SU-DHL-6 (cell line): Measurements from ENCODE around the gene LRRC4C.

Experiments used
- CTCF ChIP-seq: fragments of 200-600 bp; sonication (generic); IDR thresholded peaks from one replicate; pipeline ENCODE4 v1.5.1; 2017; ENCODE audit warnings: antibody characterized with exemption, mild to moderate bottlenecking, low read length, moderate library complexity; ENCODE audit not compliant: insufficient read depth, poor library complexity, severe bottlenecking
- EZH2phosphoT487 ChIP-seq: fragments of 200-600 bp; sonication (generic), shearing (Covaris generic); conservative IDR thresholded peaks from 2 replicates; pipeline ENCODE4 v1.6.1; 2018; ENCODE audit warnings: mild to moderate bottlenecking, antibody characterized with exemption, low read length, moderate library complexity, mixed read lengths

- TF ChIP-seq CTCF: peak; percentile 72
- TF ChIP-seq EZH2phosphoT487: no peak
Observed at GRCh38 chr11:40722179-40722795, 737.2 kb downstream of the LRRC4C start.
